ENCODE data around the gene TMEFF2.

The TMEFF2 gene

GRCh38 chr2:192123847-192124246 lies 70.9 kb downstream of the TMEFF2 start:
- POLR2A ChIA-PET: no interaction called here
- H3K4me1 ChIP-seq (ENCODE audit: control insufficient read depth, insufficient read depth, low read length): no peaks in the 10 kb centered on the region
- CTCF ChIA-PET: no interaction called here
- no peaks in the 10 kb centered on the region for H3K9me3 ChIP-seq (ENCODE audit: control insufficient read depth, insufficient read depth, low read depth, low read length)
- no peak overlapping the region for H3K27ac ChIP-seq (ENCODE audit: extremely low read depth, low read depth, low read length)
- no peaks in the 10 kb centered on the region for H3K36me3 ChIP-seq (ENCODE audit: control insufficient read depth in 2 of 2, insufficient read depth in 1 of 2, low read length in 2 of 2)
- no peak overlapping the region for H3K4me3 ChIP-seq (ENCODE audit: low read depth, low read length)
- TF ChIP-seq MZF1 (tag by site-specific recombination; IDR thresholded peaks at IDR 0.05; ENCODE audit: borderline replicate concordance) (no peak), KLF1 (tag by site-specific recombination; IDR thresholded peaks at IDR 0.05) (no peak), ZNF600 (tag by site-specific recombination; IDR thresholded peaks at IDR 0.05) (no peak), ZNF18 (tag by site-specific recombination; IDR thresholded peaks at IDR 0.05) (no peak), ZNF433 (tag by site-specific recombination; IDR thresholded peaks at IDR 0.05; ENCODE audit: low read depth) (no peak), ZNF837 (tag by site-specific recombination; IDR thresholded peaks at IDR 0.05) (no peak), ZNF302 (tag by site-specific recombination; IDR thresholded peaks at IDR 0.05; ENCODE audit: low read depth) (no peak), GLIS1 (tag by site-specific recombination; IDR thresholded peaks at IDR 0.05) (no peak), PBX3 (CRISPR knock-in tag; IDR thresholded peaks at IDR 0.05) (no peak)

- no peak overlapping the region for H3K4me3 ChIP-seq (ENCODE audit: low read depth, low read length)
- no peaks in the 10 kb centered on the region for H3K36me3 ChIP-seq (ENCODE audit: control insufficient read depth in 2 of 2, insufficient read depth in 1 of 2, low read length in 2 of 2)
- no peak for TF ChIP-seq GLIS1 (tag by site-specific recombination; IDR thresholded peaks at IDR 0.05)
- no peak for TF ChIP-seq HOXC10 (CRISPR knock-in tag; IDR thresholded peaks at IDR 0.05)
- no peak for TF ChIP-seq PRDM10 (tag by site-specific recombination; IDR thresholded peaks at IDR 0.05)
- ChIA-PET POLR2A (no interaction called here), CTCF (no interaction called here)
- no peaks in the 10 kb centered on the region for H3K9me3 ChIP-seq (ENCODE audit: control insufficient read depth, insufficient read depth, low read depth, low read length)
- no peak overlapping the region for H3K27ac ChIP-seq (ENCODE audit: extremely low read depth, low read depth, low read length)
- H3K4me1 ChIP-seq (ENCODE audit: control insufficient read depth, insufficient read depth, low read length): no peaks in the 10 kb centered on the region
These were observed 71.8 kb downstream of the TMEFF2 start for GRCh38 chr2:192122946-192123345.

- H3K27ac ChIP-seq (ENCODE audit: extremely low read depth, low read depth, low read length): no peak overlapping the region
- no peak overlapping the region for H3K4me3 ChIP-seq (ENCODE audit: low read depth, low read length)
- TF ChIP-seq ZNF10 (tag by site-specific recombination; IDR thresholded peaks at IDR 0.05) (no peak), PATZ1 (tag by site-specific recombination; IDR thresholded peaks at IDR 0.05) (no peak), TRIM28 (IDR thresholded peaks at IDR 0.05; ENCODE audit: borderline replicate concordance, low read length) (no peak), ZNF600 (tag by site-specific recombination; IDR thresholded peaks at IDR 0.05) (no peak), ZSCAN16 (tag by site-specific recombination; IDR thresholded peaks at IDR 0.05) (no peak), ZNF18 (tag by site-specific recombination; IDR thresholded peaks at IDR 0.05) (no peak), KLF9 (tag by site-specific recombination; IDR thresholded peaks at IDR 0.05; ENCODE audit: low read depth) (no peak)
- H3K36me3 ChIP-seq (ENCODE audit: control insufficient read depth in 2 of 2, insufficient read depth in 1 of 2, low read length in 2 of 2): no peaks in the 10 kb centered on the region
- ChIA-PET CTCF (no interaction called here), POLR2A (no interaction called here)
- H3K4me1 ChIP-seq (ENCODE audit: control insufficient read depth, insufficient read depth, low read length): no peaks in the 10 kb centered on the region
- no peaks in the 10 kb centered on the region for H3K9me3 ChIP-seq (ENCODE audit: control insufficient read depth, insufficient read depth, low read depth, low read length)
These were observed 72.6 kb downstream of the TMEFF2 start for GRCh38 chr2:192122141-192122540.

Data from HEK293 (cell line).